HepG2 (cell line): ENCODE data around the gene LRRC63. TPM values are rescaled to one million over a fixed set of nuclear protein-coding genes. Genes with fewer than 3 reads are reported as not detected.

Experiments
- CEBPG ChIP-seq: IDR thresholded peaks from 2 replicates; pipeline ENCODE4 v1.6.1; 2016
- KDM1A ChIP-seq: IDR thresholded peaks from 2 replicates; pipeline ENCODE4 v1.6.1; 2016; ENCODE audit warnings: missing compliant biosample characterization
- MAFK ChIP-seq, 2 experiments: IDR thresholded peaks in 1 of 2; conservative IDR thresholded peaks in 1 of 2; 2 replicates each; pipeline ENCODE4 v1.6.1; 2011; ENCODE audit warnings: improper control_type of control experiment in 2 of 2, low read length in 2 of 2
- SNAPC4 ChIP-seq: sonication (generic); formaldehyde crosslinking; IDR thresholded peaks from 2 replicates; pipeline ENCODE4 v1.4.0; 2020; ENCODE audit warnings: mild to moderate bottlenecking, missing genetic modification reagents
- ZSCAN21 ChIP-seq: sonication (generic); formaldehyde crosslinking; IDR thresholded peaks from 2 replicates; pipeline ENCODE4 v1.8.0; 2022; ENCODE audit warnings: mild to moderate bottlenecking, missing genetic modification reagents, moderate library complexity, borderline replicate concordance
- polyA plus RNA-seq, 8 experiments: library from polyadenylated mRNA; depleted of rRNA in 3 of 8; stranded (reverse) in 7 of 8; unstranded in 1 of 8; fragments of >200 nt; fragmentation: Illumina TruSeq in 4 of 8; extraction: Trizol in 4 of 8; gene quantifications; 2 replicates each; pipeline versions ENCODE4 v1.2.1 to v1.2.3, GENCODE V29; 2011 to 2016; ENCODE audit warnings: low read depth in 4 of 8, missing spikeins in 1 of 8, mixed read lengths in 1 of 8; ENCODE audit not compliant: insufficient read depth in 1 of 8
- total RNA-seq, 5 experiments: library from RNA; depleted of rRNA; stranded (reverse); fragments of >200 nt; fragmentation: Illumina TruSeq; extraction: Trizol; gene quantifications; 2 replicates each; pipeline ENCODE4 v1.2.3, GENCODE V29; 2016; ENCODE audit warnings: low read depth in 1 of 5
- TF ChIP-seq, protein P1 (sequence below): sonication (generic); formaldehyde crosslinking; IDR thresholded peaks from 2 replicates; pipeline ENCODE4 v1.4.0; 2020; ENCODE audit warnings: missing genetic modification reagents, mild to moderate bottlenecking, borderline replicate concordance

The LRRC63 gene
- total and polyA plus RNA-seq, 2 of the 13 experiments (the other 11 are each of a cell fraction or from before 2014, with no cell fraction given): not detected

- TF ChIP-seq SNAPC4 (CRISPR knock-in tag) (no peak), ZSCAN21 (CRISPR knock-in tag) (no peak), KDM1A (CRISPR knock-in tag) (no peak), CEBPG (CRISPR knock-in tag) (no peak), MAFK (conservative IDR thresholded peaks at IDR 0.05 in 1 of 2, IDR thresholded peaks at IDR 0.05 in 1 of 2; ENCODE audit: low read length in 2 of 2) (no peak)
- TF ChIP-seq, protein P1, sequence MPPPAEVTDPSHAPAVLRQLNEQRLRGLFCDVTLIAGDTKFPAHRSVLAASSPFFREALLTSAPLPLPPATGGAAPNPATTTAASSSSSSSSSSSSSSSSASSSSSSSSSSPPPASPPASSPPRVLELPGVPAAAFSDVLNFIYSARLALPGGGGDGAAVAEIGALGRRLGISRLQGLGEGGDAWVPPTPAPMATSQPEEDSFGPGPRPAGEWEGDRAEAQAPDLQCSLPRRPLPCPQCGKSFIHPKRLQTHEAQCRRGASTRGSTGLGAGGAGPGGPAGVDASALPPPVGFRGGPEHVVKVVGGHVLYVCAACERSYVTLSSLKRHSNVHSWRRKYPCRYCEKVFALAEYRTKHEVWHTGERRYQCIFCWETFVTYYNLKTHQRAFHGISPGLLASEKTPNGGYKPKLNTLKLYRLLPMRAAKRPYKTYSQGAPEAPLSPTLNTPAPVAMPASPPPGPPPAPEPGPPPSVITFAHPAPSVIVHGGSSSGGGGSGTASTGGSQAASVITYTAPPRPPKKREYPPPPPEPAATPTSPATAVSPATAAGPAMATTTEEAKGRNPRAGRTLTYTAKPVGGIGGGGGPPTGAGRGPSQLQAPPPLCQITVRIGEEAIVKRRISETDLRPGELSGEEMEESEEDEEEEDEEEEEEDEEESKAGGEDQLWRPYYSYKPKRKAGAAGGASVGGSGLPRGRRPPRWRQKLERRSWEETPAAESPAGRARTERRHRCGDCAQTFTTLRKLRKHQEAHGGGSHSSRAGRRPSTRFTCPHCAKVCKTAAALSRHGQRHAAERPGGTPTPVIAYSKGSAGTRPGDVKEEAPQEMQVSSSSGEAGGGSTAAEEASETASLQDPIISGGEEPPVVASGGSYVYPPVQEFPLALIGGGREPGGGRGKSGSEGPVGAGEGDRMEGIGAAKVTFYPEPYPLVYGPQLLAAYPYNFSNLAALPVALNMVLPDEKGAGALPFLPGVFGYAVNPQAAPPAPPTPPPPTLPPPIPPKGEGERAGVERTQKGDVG (CRISPR knock-in tag): no peak
These were observed 35.0 kb upstream of the LRRC63 start (continued) for GRCh38 chr13:46176756-46177155.
